ENCODE measurements around the gene GJB5. TPM values are rescaled to one million over a fixed set of nuclear protein-coding genes. Genes with fewer than 3 reads are reported as not detected.

Gene GJB5
- total RNA-seq, 1 donor from 2014 or later, result 23.6 TPM

GRCh38 chr1:34757386-34757785 lies 2.5 kb downstream of the GJB5 start:
- intact Hi-C loops (cut with DNase I), result no loop called here
- Histone ChIP-seq H3K27ac (no peak overlapping the region), H3K9me3 (no peaks in the 10 kb centered on the region), H3K27me3 (no peaks in the 10 kb centered on the region), H3K4me3 (no peak overlapping the region), H3K4me1 (peaks cover 22% of the 10 kb centered on the region), H3K36me3 (no peaks in the 10 kb centered on the region)
- no peak for TF ChIP-seq POLR2A (IDR thresholded peaks at IDR 0.05)
- no peak for TF ChIP-seq POLR2AphosphoS5 (IDR thresholded peaks at IDR 0.05; ENCODE audit: insufficient read depth in 1 of 2, low read depth in 1 of 2)
- TF ChIP-seq, protein P1, sequence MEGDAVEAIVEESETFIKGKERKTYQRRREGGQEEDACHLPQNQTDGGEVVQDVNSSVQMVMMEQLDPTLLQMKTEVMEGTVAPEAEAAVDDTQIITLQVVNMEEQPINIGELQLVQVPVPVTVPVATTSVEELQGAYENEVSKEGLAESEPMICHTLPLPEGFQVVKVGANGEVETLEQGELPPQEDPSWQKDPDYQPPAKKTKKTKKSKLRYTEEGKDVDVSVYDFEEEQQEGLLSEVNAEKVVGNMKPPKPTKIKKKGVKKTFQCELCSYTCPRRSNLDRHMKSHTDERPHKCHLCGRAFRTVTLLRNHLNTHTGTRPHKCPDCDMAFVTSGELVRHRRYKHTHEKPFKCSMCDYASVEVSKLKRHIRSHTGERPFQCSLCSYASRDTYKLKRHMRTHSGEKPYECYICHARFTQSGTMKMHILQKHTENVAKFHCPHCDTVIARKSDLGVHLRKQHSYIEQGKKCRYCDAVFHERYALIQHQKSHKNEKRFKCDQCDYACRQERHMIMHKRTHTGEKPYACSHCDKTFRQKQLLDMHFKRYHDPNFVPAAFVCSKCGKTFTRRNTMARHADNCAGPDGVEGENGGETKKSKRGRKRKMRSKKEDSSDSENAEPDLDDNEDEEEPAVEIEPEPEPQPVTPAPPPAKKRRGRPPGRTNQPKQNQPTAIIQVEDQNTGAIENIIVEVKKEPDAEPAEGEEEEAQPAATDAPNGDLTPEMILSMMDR (IDR thresholded peaks at IDR 0.05), result no peak
- no peak for DNase-seq (ENCODE audit: extremely low spot score in 2 of 2)

DNA sequence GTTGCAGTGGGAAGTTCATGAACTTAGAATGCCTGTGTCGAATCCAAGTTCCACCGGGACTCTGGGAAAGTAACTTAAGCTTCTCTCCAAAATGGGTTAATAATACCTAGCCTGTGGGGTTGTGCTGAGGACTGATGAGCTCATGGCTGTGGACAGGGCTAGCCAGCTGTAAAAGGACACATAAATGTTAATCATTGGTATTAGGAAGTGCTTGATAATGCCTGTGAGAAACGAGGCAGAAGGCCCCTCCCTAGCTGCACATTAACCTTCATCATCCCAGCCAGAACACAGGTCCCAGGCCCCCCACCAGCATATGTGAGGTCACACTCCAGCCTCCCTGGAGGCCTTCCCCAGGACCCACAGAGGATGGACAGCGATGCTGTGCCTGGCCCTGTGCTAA lies 3.9 kb downstream of the GJB5 start:
- TF ChIP-seq POLR2A (IDR thresholded peaks at IDR 0.05), result no peak
- no peak for TF ChIP-seq POLR2AphosphoS5 (IDR thresholded peaks at IDR 0.05; ENCODE audit: insufficient read depth in 1 of 2, low read depth in 1 of 2)
- TF ChIP-seq, protein P1 (IDR thresholded peaks at IDR 0.05), result no peak
- Histone ChIP-seq H3K9me3 (no peaks in the 10 kb centered on the region), H3K4me3 (no peak overlapping the region), H3K27ac (no peak overlapping the region), H3K4me1 (peaks cover 22% of the 10 kb centered on the region), H3K36me3 (no peaks in the 10 kb centered on the region), H3K27me3 (no peaks in the 10 kb centered on the region)
- intact Hi-C loops (cut with DNase I), result no loop called here
- DNase-seq (ENCODE audit: extremely low spot score in 2 of 2), result no peak

GRCh38 chr1:34759503-34760357 lies 4.9 kb downstream of the GJB5 start, which contains the start of gene GJB4:
TSS of gene GJB4 (plus strand) at chr1:34759740. CDS start at chr1:34761255, 1,515 bp downstream.
- Histone ChIP-seq H3K27me3 (no peaks in the 10 kb centered on the region), H3K4me1 (peaks cover 22% of the 10 kb centered on the region), H3K27ac (no peak within 1 kb of the TSS), H3K4me3 (no peak within 1 kb of the TSS), H3K9me3 (no peaks in the 10 kb centered on the region), H3K36me3 (no peaks in the 10 kb centered on the region)
- intact Hi-C loops (cut with DNase I), result no loop called here
- DNase-seq (ENCODE audit: extremely low spot score in 2 of 2), result no peak
- TF ChIP-seq, protein P1 (IDR thresholded peaks at IDR 0.05), result no peak
- TF ChIP-seq POLR2AphosphoS5 (IDR thresholded peaks at IDR 0.05; ENCODE audit: insufficient read depth in 1 of 2, low read depth in 1 of 2) (no peak), POLR2A (IDR thresholded peaks at IDR 0.05) (no peak)

GRCh38 chr1:34761176-34761761 lies 6.4 kb downstream of the GJB5 start:
- no peak overlapping the region for H3K4me3 ChIP-seq
- H3K27me3 ChIP-seq, result no peaks in the 10 kb centered on the region
- no peak for TF ChIP-seq POLR2A (IDR thresholded peaks at IDR 0.05)
- TF ChIP-seq POLR2AphosphoS5 (IDR thresholded peaks at IDR 0.05; ENCODE audit: insufficient read depth in 1 of 2, low read depth in 1 of 2), result no peak
- TF ChIP-seq, protein P1 (IDR thresholded peaks at IDR 0.05), result no peak
- no peaks in the 10 kb centered on the region for H3K36me3 ChIP-seq
- H3K4me1 ChIP-seq, result peaks cover 22% of the 10 kb centered on the region
- no peak for DNase-seq (ENCODE audit: extremely low spot score in 2 of 2)
- H3K9me3 ChIP-seq, result no peaks in the 10 kb centered on the region
- no peak overlapping the region for H3K27ac ChIP-seq
- intact Hi-C loops (cut with DNase I), result no loop called here

Data from vagina (tissue), 2 donors.